Smooth muscle cell (in vitro differentiated cells): Measurements from ENCODE around the gene PCDHGA4. TPM values are rescaled to one million over a fixed set of nuclear protein-coding genes. Genes with fewer than 3 reads are reported as not detected.

Experiments used
- DNase-seq: peaks from one replicate; lab custom pipeline; 2025; ENCODE audit not compliant: unreplicated experiment; lab: John Stamatoyannopoulos, UW
- H2AFZ ChIP-seq: fragments of 200-600 bp; sonication (generic); 2 replicates; pipeline ENCODE4 v1.6.0; 2016; ENCODE audit warnings: antibody characterized with exemption, low read depth, mild to moderate bottlenecking
- H3F3A ChIP-seq: fragments of 200-600 bp; sonication (generic); 2 replicates; pipeline ENCODE4 v1.6.0; 2017; ENCODE audit warnings: antibody characterized with exemption, low read depth
- H3K27ac ChIP-seq: fragments of 200-600 bp; sonication (generic); 2 replicates; pipeline ENCODE4 v1.5.1; 2016; ENCODE audit warnings: low read depth, mild to moderate bottlenecking
- H3K27me3 ChIP-seq: fragments of 200-600 bp; sonication (generic); 2 replicates; pipeline ENCODE4 v1.6.1; 2016; ENCODE audit warnings: low read depth, mild to moderate bottlenecking
- H3K36me3 ChIP-seq: fragments of 200-600 bp; sonication (generic); 2 replicates; pipeline ENCODE4 v1.5.1; 2016; ENCODE audit warnings: low read depth
- H3K4me1 ChIP-seq: fragments of 200-600 bp; sonication (generic); 2 replicates; pipeline ENCODE4 v1.5.1; 2016; ENCODE audit warnings: low read depth
- H3K4me2 ChIP-seq: fragments of 200-600 bp; sonication (generic); 2 replicates; pipeline ENCODE4 v1.6.0; 2016; ENCODE audit warnings: mild to moderate bottlenecking
- H3K4me3 ChIP-seq: fragments of 200-600 bp; sonication (generic); 2 replicates; pipeline ENCODE4 v1.5.1; 2016; ENCODE audit warnings: mild to moderate bottlenecking
- H3K79me2 ChIP-seq: fragments of 200-600 bp; sonication (generic); 2 replicates; pipeline ENCODE4 v1.6.0; 2016; ENCODE audit warnings: low read depth, mild to moderate bottlenecking
- H3K9ac ChIP-seq: fragments of 200-600 bp; sonication (generic); 2 replicates; pipeline ENCODE4 v1.6.0; 2016; ENCODE audit warnings: low read depth
- H3K9me3 ChIP-seq: fragments of 200-600 bp; sonication (generic); replicated peaks from 2 replicates; pipeline ENCODE4 v1.5.1; 2016; ENCODE audit warnings: low read depth
- H4K20me1 ChIP-seq: fragments of 200-600 bp; sonication (generic); 2 replicates; pipeline ENCODE4 v1.6.0; 2016; ENCODE audit warnings: low read depth
- CTCF ChIP-seq: fragments of 200-600 bp; sonication (generic); IDR thresholded peaks from 2 replicates; pipeline ENCODE4 v1.5.1; 2017; ENCODE audit warnings: borderline replicate concordance, mild to moderate bottlenecking, antibody characterized with exemption; ENCODE audit not compliant: insufficient read depth, poor library complexity, severe bottlenecking
- WGBS: methylation state at CpG from one replicate; pipeline ENCODE4 v1.1.7; 2016; ENCODE audit warnings: low lambda C conversion rate; 5-methylcytosine and 5-hydroxymethylcytosine counted together
- polyA plus RNA-seq: library from polyadenylated mRNA; unstranded; fragments of >200 nt; fragmentation: Nextera tagmentation; extraction: Ambion mirVana; gene quantifications from 2 replicates; pipeline ENCODE4 v1.2.1, GENCODE V29; 2016
- total RNA-seq: library from RNA; depleted of rRNA; stranded (reverse); fragments of >200 nt; gene quantifications from 2 replicates; pipeline ENCODE4 v1.2.3, GENCODE V29; 2014

The PCDHGA4 gene
- total and polyA plus RNA-seq, 2 experiments from 2014 or later = 0.58 TPM; not detected in 1

GRCh38 chr5:141349917-141350619 is 4.8 kb upstream of the PCDHGA4 start, which contains the start of gene PCDHGB1:
Gene PCDHGB1, plus strand, starts transcription at chr5:141350099. Its CDS starts 162 bp downstream, at chr5:141350261.
- 65% methylated on average over 29 of the region's 29 CpGs for WGBS
- DNase-seq = no peak

GRCh38 chr5:141351591-141351990 is 3.2 kb upstream of the PCDHGA4 start:
- Histone ChIP-seq H3K27ac (no peak overlapping the region), H2AFZ (no peak overlapping the region), H4K20me1 (no peaks in the 10 kb centered on the region), H3K36me3 (no peaks in the 10 kb centered on the region), H3K4me2 (no peak overlapping the region), H3F3A (no peaks in the 10 kb centered on the region), H3K9me3 (peaks cover 6% of the 10 kb centered on the region), H3K27me3 (no peaks in the 10 kb centered on the region), H3K4me3 (no peak overlapping the region), H3K4me1 (no peaks in the 10 kb centered on the region), H3K9ac (no peak overlapping the region), H3K79me2 (no peaks in the 10 kb centered on the region)
- TF ChIP-seq CTCF = no peak
- 97% methylated on average over 29 of the region's 36 CpGs for WGBS
- no peak for DNase-seq

More at GRCh38 chr5:141349917-141350619, 4.8 kb upstream of the PCDHGA4 start, which contains the start of gene PCDHGB1:
- TF ChIP-seq CTCF = peak; percentile 16
- Histone ChIP-seq H2AFZ (peak within 1 kb of the TSS; percentile 33), H3K27me3 (no peaks in the 10 kb centered on the region), H3K4me1 (no peaks in the 10 kb centered on the region), H3K9ac (no peak within 1 kb of the TSS), H3K4me2 (no peak within 1 kb of the TSS), H4K20me1 (no peaks in the 10 kb centered on the region), H3F3A (no peaks in the 10 kb centered on the region), H3K4me3 (no peak within 1 kb of the TSS), H3K36me3 (no peaks in the 10 kb centered on the region), H3K27ac (no peak within 1 kb of the TSS), H3K79me2 (no peaks in the 10 kb centered on the region), H3K9me3 (peaks cover 6% of the 10 kb centered on the region)

- H3K27ac ChIP-seq = no peak overlapping the region
- no peaks in the 10 kb centered on the region for H3K27me3 ChIP-seq
- H3K36me3 ChIP-seq = no peaks in the 10 kb centered on the region
- no peaks in the 10 kb centered on the region for H4K20me1 ChIP-seq
- no peaks in the 10 kb centered on the region for H3K4me1 ChIP-seq
- no peaks in the 10 kb centered on the region for H3K79me2 ChIP-seq
- H2AFZ ChIP-seq = no peak overlapping the region
- H3K9me3 ChIP-seq = peaks cover 6% of the 10 kb centered on the region
- no peak for TF ChIP-seq CTCF
- 96% methylated on average over 24 of the region's 24 CpGs for WGBS
- H3K4me3 ChIP-seq = no peak overlapping the region
- DNase-seq = no peak
- no peak overlapping the region for H3K9ac ChIP-seq
- no peaks in the 10 kb centered on the region for H3F3A ChIP-seq
- H3K4me2 ChIP-seq = no peak overlapping the region
Measured at GRCh38 chr5:141355641-141356040, 820 bp downstream of the PCDHGA4 start.

- no peaks in the 10 kb centered on the region for H3K79me2 ChIP-seq
- DNase-seq = no peak
- no peak overlapping the region for H3K4me2 ChIP-seq
- H3K4me1 ChIP-seq = no peaks in the 10 kb centered on the region
- no peak overlapping the region for H2AFZ ChIP-seq
- no peaks in the 10 kb centered on the region for H3F3A ChIP-seq
- H4K20me1 ChIP-seq = no peaks in the 10 kb centered on the region
- H3K9ac ChIP-seq = no peak overlapping the region
- H3K27ac ChIP-seq = no peak overlapping the region
- TF ChIP-seq CTCF = no peak
- H3K4me3 ChIP-seq = no peak overlapping the region
- H3K36me3 ChIP-seq = no peaks in the 10 kb centered on the region
- no peaks in the 10 kb centered on the region for H3K27me3 ChIP-seq
- H3K9me3 ChIP-seq = peaks cover 6% of the 10 kb centered on the region
- 84% methylated on average over 5 of the region's 5 CpGs for WGBS
Measured at GRCh38 chr5:141356133-141356532, 1.3 kb downstream of the PCDHGA4 start.
